ENCODE data around the gene NRXN3.

GRCh38 chr14:79476552-79476951, 1306.4 kb downstream of the NRXN3 start:
- TF ChIP-seq EZH2 (IDR thresholded peaks at IDR 0.05; ENCODE audit: borderline replicate concordance, insufficient read depth, low read depth, low read length, poor library complexity, severe bottlenecking) (no peak), CTCF (IDR thresholded peaks at IDR 0.05) (no peak)
